DOHH2 (cell line): ENCODE measurements around the gene PEPD.

Source experiments
- CTCF ChIP-seq: fragments of 200-600 bp; sonication (generic); IDR thresholded peaks from one replicate; pipeline ENCODE4 v1.5.1; 2014; ENCODE audit warnings: antibody characterized with exemption, mild to moderate bottlenecking, low read depth, low read length; ENCODE audit not compliant: poor library complexity, severe bottlenecking
- EZH2phosphoT487 ChIP-seq: fragments of 200-600 bp; sonication (generic); IDR thresholded peaks from 2 replicates; pipeline ENCODE4 v1.6.1; 2017; ENCODE audit warnings: borderline replicate concordance, mild to moderate bottlenecking, antibody characterized with exemption, low read length, moderate library complexity, mixed read lengths

DNA sequence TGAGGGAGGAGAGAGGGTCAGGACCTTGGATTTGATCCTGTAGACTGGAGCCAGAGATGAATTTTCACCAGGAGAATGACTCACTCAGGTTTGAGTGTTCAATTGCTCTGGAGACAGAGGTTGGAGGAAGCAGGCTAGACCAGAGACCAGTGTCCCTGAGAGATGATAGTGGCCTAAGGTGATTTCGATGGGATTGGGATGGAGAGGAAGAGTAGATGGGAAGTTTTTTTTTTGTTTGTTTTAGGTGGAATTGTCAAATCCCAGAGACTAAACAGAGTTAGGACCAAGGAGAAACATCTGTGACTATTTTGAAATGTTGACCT is 145.8 kb downstream of the PEPD start:
- no peak for TF ChIP-seq CTCF
- no peak for TF ChIP-seq EZH2phosphoT487
